Measurements from ENCODE around the gene IL36B.

GRCh38 chr2:113061896-113062770, 9.5 kb upstream of the IL36B start:
- TF ChIP-seq E2F1 (CRISPR knock-in tag; IDR thresholded peaks at IDR 0.05), result no peak
- TF ChIP-seq FOXA1 (IDR thresholded peaks at IDR 0.05; ENCODE audit: borderline replicate concordance), result no peak
- TF ChIP-seq EZH2 (IDR thresholded peaks at IDR 0.05; ENCODE audit: borderline replicate concordance, low read depth, low read length), result no peak
- no peak for TF ChIP-seq ZNF609 (CRISPR knock-in tag; IDR thresholded peaks at IDR 0.05; ENCODE audit: borderline replicate concordance)
- TF ChIP-seq USF1 (CRISPR knock-in tag; IDR thresholded peaks at IDR 0.05), result no peak
- no peak for TF ChIP-seq PHB2 (IDR thresholded peaks at IDR 0.05; ENCODE audit: low read depth)
- TF ChIP-seq CTCF (IDR thresholded peaks at IDR 0.05 in 2 of 3, conservative IDR thresholded peaks at IDR 0.05 in 1 of 3; ENCODE audit: insufficient read depth in 2 of 3, low read depth in 1 of 3, low read length in 3 of 3), result no peak
- no peak for TF ChIP-seq MYC (IDR thresholded peaks at IDR 0.05; ENCODE audit: low read depth, low read length)
- no peak for TF ChIP-seq MYC (CRISPR knock-in tag; IDR thresholded peaks at IDR 0.05; ENCODE audit: borderline replicate concordance, low read depth)
- TF ChIP-seq YY1 (IDR thresholded peaks at IDR 0.05; ENCODE audit: borderline replicate concordance in 1 of 3, control insufficient read depth in 1 of 3, extremely low read depth in 1 of 3, insufficient read depth in 3 of 3, insufficient read length in 1 of 3, insufficient replicate concordance in 2 of 3, low read depth in 1 of 3, low read length in 2 of 3), result no peak
- no peak for TF ChIP-seq POLR2AphosphoS5 (IDR thresholded peaks at IDR 0.05; ENCODE audit: control insufficient read depth, insufficient read depth, low read depth, low read length)
- TF ChIP-seq BHLHE40 (IDR thresholded peaks at IDR 0.05; ENCODE audit: low read length), result no peak
- TF ChIP-seq BACH1 (tag; IDR thresholded peaks at IDR 0.05), result no peak
- no peak for TF ChIP-seq ZNF212 (CRISPR knock-in tag; IDR thresholded peaks at IDR 0.05)
